ENCODE measurements around the gene PPARA.

GRCh38 chr22:46126853-46127385, 23.4 kb upstream of the PPARA start:
- TF ChIP-seq CTCF (IDR thresholded peaks at IDR 0.05): no peak
- no peak for TF ChIP-seq POLR2AphosphoS5 (IDR thresholded peaks at IDR 0.05)

All from upper lobe of left lung (tissue), 4 donors.